K562 (cell line): ENCODE results near the gene FOXL3. TPM values are rescaled to one million over a fixed set of nuclear protein-coding genes. Genes with fewer than 3 reads are reported as not detected.

Experiments used
- ATAC-seq: fragments of 200-7000 bp; cut with Tn5 transposase; 3 replicates; pipeline ENCODE4 v1.9.1; 2020; ENCODE audit warnings: moderate library complexity
- BruUV-seq: library from RNA; stranded (reverse); fragments of 400-500 nt; replicated peaks from 2 replicates; lab custom pipeline; 2021; lab: Mats Ljungman, UMichigan
- CTCF ChIA-PET: fragments of 300-600 bp; formaldehyde crosslinking; extraction: SDS; loops from one replicate; lab custom pipeline; 2021; ENCODE audit warnings: low intra/inter-chr PET ratio; lab: Yijun Ruan, JAX
- POLR2A ChIA-PET: fragments of 300-600, 350-650 bp; sonication (Branson Sonifier 250); formaldehyde crosslinking; extraction: SDS; loops from one replicate; lab custom pipeline; 2021; ENCODE audit warnings: antibody characterized with exemption, inconsistent platforms; lab: Yijun Ruan, JAX
- DNase-seq, 4 experiments: peaks; one replicate each; pipeline versions ENCODE4 v3.0.0 to v3.0.0-alpha.2; 2011 to 2018; ENCODE audit warnings: low spot score in 3 of 4, mixed read lengths in 3 of 4; ENCODE audit errors: extremely low read depth in 1 of 4
- FAIRE-seq: peaks from 2 replicates; lab custom pipeline; 2011; peaks lifted over from hg19 to GRCh38; lab: Jason Lieb, UNC
- H2AFZ ChIP-seq: 2 replicates; pipeline ENCODE4 v1.6.0; 2011; ENCODE audit warnings: low read depth, low read length, control low read depth, inconsistent platforms
- H3K27ac ChIP-seq: fragments of 200-600 bp; 3 replicates; pipeline ENCODE4 v1.8.0; 2011; ENCODE audit warnings: low read depth, mild to moderate bottlenecking, control low read depth, inconsistent platforms, low read length, moderate library complexity, mixed read lengths; ENCODE audit errors: extremely low read depth
- H3K27me3 ChIP-seq, 2 experiments: fragments of 300-600 bp in 1 of 2; 2 replicates in 1 of 2; 3 replicates in 1 of 2; pipeline versions ENCODE4 v1.6.0 to v1.8.0; 2011; ENCODE audit warnings: inconsistent platforms in 2 of 2, low read length in 2 of 2, mild to moderate bottlenecking in 1 of 2, mixed read lengths in 1 of 2, moderate library complexity in 1 of 2; ENCODE audit not compliant: control insufficient read depth in 2 of 2, insufficient read depth in 2 of 2
- H3K36me3 ChIP-seq: fragments of 300-600 bp; 3 replicates; pipeline ENCODE4 v1.8.0; 2011; ENCODE audit warnings: mild to moderate bottlenecking, low read length, inconsistent platforms; ENCODE audit not compliant: control insufficient read depth, insufficient read depth
- H3K4me1 ChIP-seq, 2 experiments: fragments of 200-600 bp in 1 of 2; replicated peaks in 1 of 2; 2 replicates in 1 of 2; 3 replicates in 1 of 2; pipeline versions ENCODE4 v1.5.1 to v1.8.0; 2011; ENCODE audit warnings: inconsistent platforms in 2 of 2, low read length in 2 of 2, mild to moderate bottlenecking in 1 of 2, mixed read lengths in 1 of 2, moderate library complexity in 1 of 2; ENCODE audit not compliant: control insufficient read depth in 2 of 2, insufficient read depth in 2 of 2
- H3K4me2 ChIP-seq: 2 replicates; pipeline ENCODE4 v1.6.1; 2011; ENCODE audit warnings: low read length, control low read depth, inconsistent platforms, mixed read lengths; ENCODE audit not compliant: insufficient read depth
- H3K4me3 ChIP-seq: fragments of 200-600 bp; sonication (generic), shearing (Covaris generic); 2 replicates; pipeline ENCODE4 v1.5.1; 2016; ENCODE audit warnings: control low read depth, inconsistent platforms
- H3K79me2 ChIP-seq: fragments of 200-600 bp; 3 replicates; pipeline ENCODE4 v1.8.0; 2011; ENCODE audit warnings: low read length, inconsistent platforms; ENCODE audit not compliant: control insufficient read depth, insufficient read depth
- H3K9ac ChIP-seq, 2 experiments: 2 replicates each; pipeline versions ENCODE4 v1.6.0 to v1.6.1; 2011; ENCODE audit warnings: low read depth in 2 of 2, low read length in 2 of 2, control low read depth in 1 of 2, inconsistent platforms in 1 of 2, mild to moderate bottlenecking in 1 of 2, mixed read lengths in 1 of 2; ENCODE audit not compliant: insufficient read depth in 1 of 2
- H3K9me1 ChIP-seq: one replicate; pipeline ENCODE4 v1.6.0; 2011; ENCODE audit warnings: inconsistent platforms, mild to moderate bottlenecking, low read length, moderate library complexity; ENCODE audit not compliant: control insufficient read depth, insufficient read depth
- H3K9me3 ChIP-seq: replicated peaks from 2 replicates; pipeline ENCODE4 v1.5.1; 2011; ENCODE audit warnings: low read depth, low read length, inconsistent platforms; ENCODE audit not compliant: control insufficient read depth, insufficient read depth
- H4K20me1 ChIP-seq: replicated peaks from 2 replicates; pipeline ENCODE4 v1.6.1; 2011; ENCODE audit warnings: low read length, inconsistent platforms, mixed read lengths; ENCODE audit not compliant: control insufficient read depth, insufficient read depth
- ARNT ChIP-seq, 2 experiments: fragments of 450-650 bp; IDR thresholded peaks; 2 replicates each; pipeline ENCODE4 v1.6.1; 2016; ENCODE audit warnings: mild to moderate bottlenecking in 1 of 2
- CEBPB ChIP-seq: fragments of 450-650 bp; IDR thresholded peaks from 2 replicates; pipeline ENCODE4 v1.6.1; 2016; ENCODE audit warnings: missing genetic modification characterization, missing compliant biosample characterization
- HDAC8 ChIP-seq: fragments of 450-650 bp; IDR thresholded peaks from 2 replicates; pipeline ENCODE4 v1.6.1; 2016; ENCODE audit warnings: mild to moderate bottlenecking, missing genetic modification characterization, moderate library complexity, missing compliant biosample characterization
- HINFP ChIP-seq: fragments of 450-650 bp; conservative IDR thresholded peaks from 2 replicates; pipeline ENCODE4 v1.6.1; 2016; ENCODE audit warnings: missing genetic modification characterization, low read depth, mild to moderate bottlenecking, control low read depth, missing compliant biosample characterization
- HMBOX1 ChIP-seq: sonication (generic); IDR thresholded peaks from 2 replicates; pipeline ENCODE4 v1.6.1; 2016
- HMG20A ChIP-seq: fragments of 450-650 bp; formaldehyde crosslinking; conservative IDR thresholded peaks from 2 replicates; pipeline ENCODE4 v1.4.0; 2020; ENCODE audit warnings: mild to moderate bottlenecking, mixed read lengths
- IRF2 ChIP-seq: sonication (generic); formaldehyde crosslinking; IDR thresholded peaks from 2 replicates; pipeline ENCODE4 v1.8.1; 2022; ENCODE audit warnings: mild to moderate bottlenecking, missing genetic modification reagents
- KLF10 ChIP-seq: fragments of 250-450 bp; sonication (Bioruptor Pico); IDR thresholded peaks from 2 replicates; pipeline ENCODE4 v1.6.1; 2021; ENCODE audit warnings: matching md5 sums
- MBD2 ChIP-seq: sonication (generic); IDR thresholded peaks from 2 replicates; pipeline ENCODE4 v1.6.1; 2016; ENCODE audit warnings: low read depth, borderline replicate concordance
- MEF2D ChIP-seq: conservative IDR thresholded peaks from 2 replicates; pipeline ENCODE4 v1.6.1; 2016; ENCODE audit warnings: low read depth, missing genetic modification characterization, missing compliant biosample characterization
- SRSF3 ChIP-seq: fragments of 200-400 bp; formaldehyde crosslinking; IDR thresholded peaks from 2 replicates; pipeline ENCODE4 v1.6.1; 2016; ENCODE audit warnings: mild to moderate bottlenecking, low read length, moderate library complexity; ENCODE audit not compliant: insufficient read depth
- YBX1 ChIP-seq: fragments of 450-650 bp; IDR thresholded peaks from 2 replicates; pipeline ENCODE4 v1.7.1; 2016; ENCODE audit warnings: mild to moderate bottlenecking
- ZBED1 ChIP-seq: IDR thresholded peaks from 2 replicates; pipeline ENCODE4 v1.6.1; 2014
- ZFP36 ChIP-seq: fragments of 150-350 bp; IDR thresholded peaks from 2 replicates; pipeline ENCODE4 v1.6.1; 2018; ENCODE audit warnings: low read length, low read depth; ENCODE audit not compliant: partially characterized antibody
- ZNF232 ChIP-seq: sonication (generic); formaldehyde crosslinking; IDR thresholded peaks from 2 replicates; pipeline ENCODE4 v1.8.0; 2022; ENCODE audit warnings: mild to moderate bottlenecking, missing genetic modification reagents
- ZNF76 ChIP-seq: fragments of 250-450 bp; sonication (Bioruptor Pico); IDR thresholded peaks from 2 replicates; pipeline ENCODE4 v1.4.0; 2020; ENCODE audit warnings: mild to moderate bottlenecking, moderate library complexity, borderline replicate concordance
- ZNF780A ChIP-seq: fragments of 250-450 bp; sonication (Bioruptor Pico); IDR thresholded peaks from 2 replicates; pipeline ENCODE4 v1.5.0; 2021; ENCODE audit warnings: mild to moderate bottlenecking
- WGBS: fragments of 100-300 bp; shearing (Covaris generic); methylation state at CpG from one replicate; pipeline ENCODE4 v1.1.6; 2016; ENCODE audit warnings: low coverage, mixed read lengths; ENCODE audit not compliant: insufficient coverage; ENCODE audit errors: missing lambda C conversion rate; 5-methylcytosine and 5-hydroxymethylcytosine counted together
- in situ Hi-C: fragments of 300-500 bp; cut with MboI; formaldehyde crosslinking; loops from 4 replicates; pipeline ENCODE4 v1.15.0; 2018; ENCODE audit warnings: inconsistent platforms, mixed read lengths
- intact Hi-C: fragments of 100-400 bp; cut with micrococcal nuclease; formaldehyde crosslinking; loops from 2 replicates; pipeline ENCODE4 v1.14.2; 2022
- polyA plus RNA-seq, 8 experiments: library from polyadenylated mRNA; depleted of rRNA in 4 of 8; stranded (reverse) in 5 of 8; unstranded in 3 of 8; fragments of >200 nt; fragmentation: Nextera tagmentation in 2 of 8; fragmentation: Illumina TruSeq in 1 of 8; extraction: Ambion mirVana in 2 of 8; extraction: Trizol in 1 of 8; gene quantifications; 2 replicates each; pipeline versions ENCODE4 v1.2.1 to v1.2.3, GENCODE V29; 2011 to 2014; ENCODE audit warnings: inconsistent platforms in 1 of 8, missing spikeins in 1 of 8
- total RNA-seq, 7 experiments: library from RNA; depleted of rRNA in 6 of 7; stranded (reverse); fragments of >200 nt in 6 of 7; fragmentation: Illumina TruSeq in 2 of 7; extraction: Trizol in 2 of 7; gene quantifications; 2 replicates each; pipeline versions ENCODE4 v1.2.1 to v1.2.3, GENCODE V29; 2011 to 2021; ENCODE audit warnings: low replicate concordance in 1 of 7

Gene FOXL3
- total and polyA plus RNA-seq, 9 of the 15 experiments (the other 6 are each of a cell fraction or from before 2014, with no cell fraction given), result not detected

GRCh38 chr7:289209-289755 is 688 bp upstream of the FOXL3 start:
- DNase-seq, result no peak
- in situ Hi-C loops, result no loop called here
- no peak for ATAC-seq
- no peak for FAIRE-seq
- Histone ChIP-seq H3K9me3 (no peaks in the 10 kb centered on the region), H3K9ac (no peak overlapping the region), H3K4me1 (peaks cover 0 to 8% of the 10 kb centered on the region in 2 experiments; a peak in 2 of 5 replicates), H3K27ac (no peak overlapping the region), H3K9me1 (no peaks in the 10 kb centered on the region), H3K27me3 (peaks cover 55 to 92% of the 10 kb centered on the region in 2 experiments), H3K4me2 (no peak overlapping the region), H4K20me1 (no peaks in the 10 kb centered on the region), H3K79me2 (no peaks in the 10 kb centered on the region), H3K36me3 (no peaks in the 10 kb centered on the region), H3K4me3 (no peak overlapping the region), H2AFZ (no peak overlapping the region)
- TF ChIP-seq HINFP (tag) (no peak), MEF2D (tag) (no peak), YBX1 (no peak), ZNF76 (CRISPR knock-in tag) (no peak), IRF2 (CRISPR knock-in tag) (no peak), HMBOX1 (no peak), HDAC8 (no peak), ZFP36 (no peak), KLF10 (CRISPR knock-in tag) (no peak), ARNT (IDR thresholded peaks at IDR 0.05) (no peak), ZBED1 (no peak), ZNF232 (CRISPR knock-in tag) (no peak), MBD2 (no peak), CEBPB (no peak), SRSF3 (no peak), ZNF780A (CRISPR knock-in tag) (no peak), HMG20A (CRISPR knock-in tag) (no peak)
- no TSS peak for BruUV-seq
- intact Hi-C loops, result no loop called here
- POLR2A ChIA-PET, result no interaction called here
- CTCF ChIA-PET, result no interaction called here
- 31% methylated on average over 32 of the region's 46 CpGs for WGBS
